NCI-H510A treated with DMSO at 0.1 percent for 48 hours (cell line): ENCODE measurements around the gene UBTD2.

ENCODE experiments used
- DNase-seq: peaks from one replicate; lab custom pipeline; 2025; lab: John Stamatoyannopoulos, UW

UBTD2 gene

DNA sequence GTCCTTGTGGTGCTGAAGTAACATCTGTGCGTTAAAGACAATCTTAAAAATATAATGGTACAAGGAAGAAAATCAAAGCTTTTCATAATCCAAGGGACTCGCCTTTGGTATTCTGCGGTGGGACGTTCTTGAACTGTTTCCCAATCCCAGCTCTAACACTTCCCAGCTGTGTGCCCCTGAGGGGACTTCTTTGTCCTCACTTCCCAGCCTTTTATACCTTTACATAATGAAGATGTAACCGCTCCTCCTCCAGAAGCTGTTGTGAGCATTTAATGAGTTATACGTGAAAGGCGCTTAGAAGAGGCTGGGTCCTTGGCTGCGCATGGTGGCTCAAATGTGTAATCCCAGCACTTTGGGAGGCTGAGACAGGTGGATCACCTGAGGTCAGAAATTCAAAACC is 112.4 kb downstream of the UBTD2 start:
- no peak for DNase-seq

DNA sequence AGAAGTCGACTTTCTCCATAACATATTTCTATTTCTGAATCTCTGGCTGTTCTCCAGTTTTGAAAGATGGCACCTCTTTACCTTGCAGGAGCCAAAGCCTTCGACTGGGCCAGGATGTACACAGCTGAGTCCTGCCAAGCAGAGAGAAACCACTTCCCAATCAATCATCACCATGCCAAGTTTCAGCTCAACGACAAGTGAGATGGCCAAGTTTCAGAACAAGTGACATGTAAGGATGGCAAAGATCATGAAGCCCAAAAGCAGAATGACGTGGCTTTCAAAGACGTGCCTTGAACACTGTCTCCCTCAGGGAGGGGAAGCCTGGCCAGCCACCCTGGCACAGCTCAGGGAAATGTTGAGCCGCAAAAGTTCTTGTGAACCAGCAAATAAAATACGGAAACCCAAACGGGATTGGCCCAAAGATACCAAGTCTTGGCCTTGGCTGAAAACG is 113.3 kb downstream of the UBTD2 start:
- DNase-seq, result no peak

DNA sequence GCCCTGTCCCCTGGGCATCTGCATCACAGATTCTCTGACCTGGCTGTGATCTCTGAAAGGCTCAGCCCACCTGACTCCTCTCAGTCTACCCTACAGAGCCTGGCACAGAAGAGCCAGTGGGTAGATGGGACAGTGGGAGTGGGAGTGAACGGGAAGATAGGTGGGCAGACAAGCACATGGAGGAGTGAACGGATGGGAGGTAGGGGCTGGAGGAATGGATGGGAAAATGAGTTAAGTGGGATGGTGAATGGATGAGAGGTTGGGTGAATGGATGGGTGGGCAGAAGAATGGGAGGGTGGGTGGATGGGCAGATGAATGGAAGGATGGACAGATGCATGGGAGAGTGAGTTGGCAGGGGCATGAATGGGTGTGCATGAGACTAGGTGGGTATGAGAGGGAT is 114.3 kb downstream of the UBTD2 start:
- no peak for DNase-seq

DNA sequence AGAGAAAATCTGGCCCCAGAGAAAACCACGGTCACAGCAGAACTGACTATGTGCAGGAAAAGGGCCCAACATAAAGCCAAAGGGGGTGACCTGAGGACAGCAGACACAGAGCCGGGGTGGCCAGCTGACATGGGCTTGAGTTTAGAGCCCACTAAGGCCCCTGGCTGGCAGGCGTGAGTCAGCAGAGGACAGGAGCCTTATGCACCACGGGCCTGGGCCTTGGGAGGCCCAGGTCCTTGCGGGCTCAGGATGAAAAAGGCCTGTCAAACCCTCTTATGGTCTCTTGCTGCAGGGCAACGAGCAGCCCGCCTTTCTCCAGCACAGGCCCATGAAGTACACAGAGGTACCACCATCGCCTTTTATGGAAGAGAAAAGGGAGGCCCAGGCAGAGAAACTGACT is 115.3 kb downstream of the UBTD2 start:
- DNase-seq, result no peak

DNA sequence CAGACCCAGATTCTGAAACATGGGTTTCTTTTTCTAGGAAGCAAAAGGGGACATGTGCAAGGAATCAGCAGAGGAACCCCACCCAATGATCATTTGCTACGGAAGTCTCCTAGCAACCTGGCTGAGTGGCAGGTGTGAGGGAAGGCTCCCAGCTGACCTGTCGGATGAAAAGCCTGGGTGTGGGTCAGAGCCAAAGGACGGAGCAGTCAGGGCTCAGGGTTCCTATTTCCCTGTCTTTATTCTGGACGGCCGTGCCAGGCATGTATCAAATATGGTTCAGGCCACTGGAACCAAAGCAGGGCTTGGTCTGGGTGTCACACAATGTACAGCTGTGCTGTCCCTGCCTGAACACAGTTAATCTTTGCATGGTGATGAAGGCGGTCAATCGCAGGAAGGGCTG is 115.7 kb downstream of the UBTD2 start:
- DNase-seq, result no peak

DNA sequence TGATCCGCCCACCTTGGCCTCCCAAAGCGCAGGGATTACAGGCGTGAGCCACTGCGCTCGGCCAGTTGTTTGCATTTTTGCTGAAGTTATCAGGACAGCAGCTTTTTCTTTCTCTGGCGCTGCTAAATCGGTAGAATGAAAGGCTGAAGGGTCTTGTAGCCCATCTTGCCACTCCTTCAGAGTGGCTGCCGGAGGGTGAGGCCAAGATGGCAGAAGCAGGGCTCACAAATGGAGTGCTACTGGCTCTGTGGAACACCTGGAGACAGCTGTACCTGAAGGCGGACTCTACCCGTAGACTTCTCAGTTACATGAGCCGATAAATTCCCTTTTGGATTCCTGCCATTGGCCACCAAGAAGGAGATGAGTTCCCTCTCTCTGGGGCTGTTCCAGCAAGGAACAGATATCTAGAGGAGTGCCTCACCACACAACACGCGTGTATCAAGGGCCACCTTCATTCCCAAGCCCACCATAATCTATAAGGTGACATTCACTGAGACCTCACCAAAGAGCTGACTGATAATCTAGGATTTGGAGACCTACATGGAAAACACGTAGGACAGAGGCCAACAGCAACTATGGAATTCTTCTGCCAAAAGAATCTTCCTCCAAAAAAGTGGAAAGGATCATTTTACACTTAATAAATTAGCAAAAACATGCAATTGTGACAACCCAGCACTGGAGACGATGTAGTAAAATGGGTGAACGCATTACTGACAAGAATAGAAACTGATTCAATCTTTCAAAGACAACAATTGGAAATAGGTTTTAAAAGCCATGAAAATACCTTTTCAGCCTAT is 117.3 kb downstream of the UBTD2 start:
- DNase-seq, result no peak

DNA sequence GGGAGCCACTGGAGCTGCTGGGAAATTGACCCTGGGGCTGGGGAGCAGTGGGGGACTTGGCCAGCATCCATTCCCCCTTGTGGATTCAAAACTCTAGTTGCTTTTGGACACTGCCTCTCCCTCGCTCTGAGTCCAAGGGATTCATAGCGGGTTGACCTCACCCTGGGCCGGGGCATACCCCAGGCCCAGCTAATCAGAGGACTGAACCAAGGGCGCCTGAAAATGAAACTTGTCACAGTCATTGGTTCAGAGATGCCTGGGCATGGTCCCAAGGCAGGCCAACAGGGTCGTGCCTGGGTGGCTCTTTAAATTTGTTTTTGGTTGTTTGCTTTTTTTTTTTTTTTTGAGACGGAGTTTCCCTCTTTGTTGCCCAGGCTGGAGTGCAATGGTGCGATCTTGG is 118.1 kb downstream of the UBTD2 start:
- DNase-seq, result no peak

DNA sequence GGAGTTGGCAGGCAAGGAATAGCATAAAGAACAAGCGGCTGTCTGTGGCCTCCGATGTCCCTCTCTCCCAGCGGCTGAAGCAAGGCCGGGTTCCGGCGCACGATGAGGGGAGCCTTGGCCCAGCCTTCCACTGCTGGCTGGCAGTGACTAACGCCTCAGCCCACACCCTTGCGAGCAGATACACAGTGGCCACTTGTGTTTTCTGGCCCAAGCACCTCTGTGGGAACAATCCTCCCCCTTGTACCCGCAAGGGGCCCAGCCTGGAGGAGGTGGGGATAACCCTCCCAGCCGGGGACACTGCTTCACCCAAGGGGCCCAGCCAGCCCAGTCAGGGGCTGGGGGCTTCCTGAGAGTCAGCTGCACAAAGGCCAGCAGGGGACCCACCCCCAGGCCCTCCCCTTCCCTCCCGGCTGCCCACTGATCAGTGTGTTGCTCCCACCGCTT is 118.8 kb downstream of the UBTD2 start:
- DNase-seq, result no peak

DNA sequence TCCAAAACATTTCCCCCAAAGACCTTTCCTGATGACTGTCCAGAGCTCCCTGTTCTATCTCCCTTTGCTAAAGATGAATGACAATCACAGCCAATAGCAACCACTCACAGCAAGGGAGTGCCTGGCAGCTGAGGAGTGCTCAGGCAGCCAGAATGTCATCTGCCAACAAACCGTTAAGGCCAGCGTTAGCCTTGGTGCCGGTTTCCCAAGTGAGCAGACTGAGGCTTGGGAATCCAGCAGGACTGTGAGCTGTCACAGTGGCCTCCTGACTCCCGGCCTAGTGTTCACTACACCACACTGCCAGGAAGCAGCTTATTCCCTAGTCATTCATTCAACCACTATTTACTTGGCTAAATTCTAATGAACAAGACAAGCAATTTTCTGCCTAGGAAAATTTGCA is 120.2 kb downstream of the UBTD2 start:
- no peak for DNase-seq

DNA sequence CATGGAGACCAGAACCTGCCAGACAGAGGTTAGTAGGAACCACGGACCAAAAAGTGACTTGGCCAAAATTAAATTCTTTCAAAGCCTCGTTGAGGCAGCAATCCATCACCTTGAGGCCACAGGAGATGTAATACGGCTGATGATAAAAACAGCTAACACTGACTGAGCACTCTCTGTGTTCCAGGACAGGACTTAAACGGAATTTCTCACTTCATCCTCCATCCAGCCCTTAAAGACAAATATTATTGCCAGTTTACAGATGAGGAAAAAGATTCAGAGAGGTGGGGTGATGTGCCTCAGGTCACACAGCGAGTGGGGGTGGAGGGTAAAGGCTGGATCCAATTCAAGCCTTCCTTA is 120.6 kb downstream of the UBTD2 start:
- DNase-seq, result no peak

DNA sequence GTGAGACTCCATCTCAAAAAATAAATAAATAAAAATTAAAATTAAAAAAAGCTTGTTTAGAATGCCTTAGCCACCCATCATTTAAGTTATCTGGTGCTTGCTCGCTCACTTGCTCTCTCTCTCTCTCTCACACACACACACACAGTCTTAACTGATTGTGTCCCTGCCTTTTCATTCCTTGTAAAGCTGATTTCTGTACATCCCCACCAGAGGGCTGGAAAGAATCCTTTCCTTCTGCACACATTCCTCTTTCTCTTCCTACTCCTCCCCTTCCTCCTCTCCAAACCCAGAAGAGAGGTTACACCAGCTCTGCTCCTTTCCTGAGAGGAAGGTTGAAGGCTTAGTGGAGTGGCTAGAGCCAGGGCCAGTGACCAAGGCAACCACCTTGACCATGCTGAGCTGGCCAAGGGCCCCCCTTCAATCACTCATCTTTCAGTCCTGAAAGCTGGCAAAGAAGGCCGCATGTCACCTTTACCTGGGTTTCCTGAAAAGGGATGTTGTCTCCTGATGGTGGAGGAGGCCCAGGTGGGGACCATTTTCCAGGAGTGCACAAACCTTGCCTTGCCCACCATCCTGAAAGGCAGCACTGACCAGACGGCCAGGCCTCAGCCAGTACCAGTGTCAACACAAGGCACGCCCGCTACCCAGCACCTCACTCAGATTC is 121.1 kb downstream of the UBTD2 start:
- DNase-seq, result no peak

DNA sequence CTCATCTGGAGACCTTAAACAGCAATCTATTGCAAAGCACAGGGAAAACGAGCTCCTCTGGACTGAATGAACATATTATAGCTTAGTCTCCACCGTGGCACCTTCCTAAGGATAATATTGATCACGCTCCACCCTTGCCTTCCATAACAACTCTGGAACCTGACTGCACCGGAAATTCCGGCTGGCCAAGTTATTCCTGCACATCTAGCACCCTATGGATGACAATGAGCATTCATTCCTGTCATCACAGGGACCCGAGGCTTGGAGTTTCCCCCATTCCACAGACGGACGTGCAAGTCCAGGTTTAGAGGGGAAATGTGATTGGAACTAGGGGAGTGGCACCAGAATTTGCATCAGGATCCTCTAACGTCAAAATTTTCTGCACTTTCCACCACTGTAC is 123.1 kb downstream of the UBTD2 start:
- DNase-seq, result no peak
